ENCODE data around the gene DISC1.

Gene DISC1

GRCh38 chr1:231817801-231818200 is 191.2 kb downstream of the DISC1 start:
- no peak for DNase-seq (ENCODE audit: low spot score)

- DNase-seq (ENCODE audit: low spot score): peak; percentile 15
Measured at GRCh38 chr1:231818337-231818736, 191.7 kb downstream of the DISC1 start.

- no peak for DNase-seq (ENCODE audit: low spot score)
Measured at GRCh38 chr1:231821281-231821680, 194.7 kb downstream of the DISC1 start.

- no peak for DNase-seq (ENCODE audit: low spot score)
Measured at GRCh38 chr1:231822041-231822440, 195.5 kb downstream of the DISC1 start.

GRCh38 chr1:231826566-231826965 is 200.0 kb downstream of the DISC1 start:
- no peak for DNase-seq (ENCODE audit: low spot score)

GRCh38 chr1:231827337-231828105 is 200.9 kb downstream of the DISC1 start:
- no peak for DNase-seq (ENCODE audit: low spot score)

GRCh38 chr1:231828182-231828920 is 201.8 kb downstream of the DISC1 start:
- DNase-seq (ENCODE audit: low spot score): no peak

GRCh38 chr1:231829332-231829731 is 202.7 kb downstream of the DISC1 start:
- no peak for DNase-seq (ENCODE audit: low spot score)

- no peak for DNase-seq (ENCODE audit: low spot score)
Measured at GRCh38 chr1:231836227-231836893, 209.8 kb downstream of the DISC1 start.

GRCh38 chr1:231838521-231838920 is 211.9 kb downstream of the DISC1 start:
- no peak for DNase-seq (ENCODE audit: low spot score)

GRCh38 chr1:231839999-231840398 is 213.4 kb downstream of the DISC1 start:
- DNase-seq (ENCODE audit: low spot score): no peak

- no peak for DNase-seq (ENCODE audit: low spot score)
Measured at GRCh38 chr1:231841616-231842344, 215.2 kb downstream of the DISC1 start.

- no peak for DNase-seq (ENCODE audit: low spot score)
Measured at GRCh38 chr1:231842441-231842840, 215.9 kb downstream of the DISC1 start.

GRCh38 chr1:231844986-231845502 is 218.5 kb downstream of the DISC1 start:
- no peak for DNase-seq (ENCODE audit: low spot score)

GRCh38 chr1:231847612-231848397 is 221.2 kb downstream of the DISC1 start:
- no peak for DNase-seq (ENCODE audit: low spot score)

- no peak for DNase-seq (ENCODE audit: low spot score)
Measured at GRCh38 chr1:231849981-231850380, 223.4 kb downstream of the DISC1 start.

- DNase-seq (ENCODE audit: low spot score): no peak
Measured at GRCh38 chr1:231850786-231851185, 224.2 kb downstream of the DISC1 start.

- DNase-seq (ENCODE audit: low spot score): no peak
Measured at GRCh38 chr1:231853588-231854207, 227.1 kb downstream of the DISC1 start.

- DNase-seq (ENCODE audit: low spot score): no peak
Measured at GRCh38 chr1:231855361-231855760, 228.8 kb downstream of the DISC1 start.

GRCh38 chr1:231855926-231856325 is 229.3 kb downstream of the DISC1 start:
- no peak for DNase-seq (ENCODE audit: low spot score)

GRCh38 chr1:231856426-231856825 is 229.8 kb downstream of the DISC1 start:
- no peak for DNase-seq (ENCODE audit: low spot score)
